ENCODE results near the gene RBMS1.
A peak's percentile ranks its signal among the peaks of the same experiment; 100 is the strongest.

The RBMS1 gene

DNA sequence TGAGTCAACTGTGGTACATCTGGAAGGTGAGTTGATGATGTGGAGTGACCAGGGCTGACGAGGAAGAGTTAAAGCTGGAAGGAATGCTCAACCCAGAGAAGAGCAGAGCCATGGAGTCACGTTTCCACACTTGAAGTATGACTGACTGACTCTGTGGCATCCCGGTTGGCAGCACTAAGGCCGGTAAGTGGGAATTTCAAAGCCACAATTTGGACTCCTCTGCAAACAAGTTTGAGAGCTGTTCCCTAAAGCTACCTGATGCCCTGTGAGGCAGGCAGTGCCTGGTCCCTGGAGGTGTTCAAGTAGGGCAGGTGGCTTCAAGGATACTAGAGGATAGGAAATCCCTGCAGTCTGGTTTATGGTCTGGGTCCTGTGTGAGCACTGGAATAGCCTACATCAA is 224.2 kb downstream of the RBMS1 start:
- DNase-seq: no peak

DNA sequence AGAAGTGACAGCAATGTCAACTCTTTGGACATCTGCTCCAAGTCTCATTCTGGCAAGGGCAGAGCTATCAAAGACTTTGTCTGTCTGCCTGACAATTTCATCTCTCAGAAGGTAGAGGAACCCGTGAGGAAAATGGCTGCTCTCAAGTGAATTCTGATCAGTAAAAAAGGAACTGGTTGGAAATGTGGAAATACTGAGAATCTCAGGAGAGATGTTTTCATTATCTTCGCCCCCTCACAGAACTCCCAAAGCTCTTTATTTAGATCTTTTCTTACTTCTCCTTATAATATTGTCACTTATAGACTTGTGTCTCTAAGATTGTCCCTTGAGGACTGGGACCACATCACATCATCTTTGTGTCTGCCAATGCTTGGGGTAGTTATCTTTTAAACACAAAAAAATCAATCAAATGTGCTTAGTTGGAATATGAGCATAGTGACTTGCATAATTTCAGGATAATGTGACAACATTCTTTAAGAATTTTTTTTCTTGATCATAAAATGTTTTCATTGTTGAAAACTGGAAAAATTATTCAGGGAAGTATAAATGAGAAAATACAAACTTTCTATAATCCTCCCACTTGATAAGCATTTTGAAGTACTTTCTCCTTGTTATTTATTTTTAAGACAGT is 225.3 kb downstream of the RBMS1 start:
- no peak for DNase-seq

DNA sequence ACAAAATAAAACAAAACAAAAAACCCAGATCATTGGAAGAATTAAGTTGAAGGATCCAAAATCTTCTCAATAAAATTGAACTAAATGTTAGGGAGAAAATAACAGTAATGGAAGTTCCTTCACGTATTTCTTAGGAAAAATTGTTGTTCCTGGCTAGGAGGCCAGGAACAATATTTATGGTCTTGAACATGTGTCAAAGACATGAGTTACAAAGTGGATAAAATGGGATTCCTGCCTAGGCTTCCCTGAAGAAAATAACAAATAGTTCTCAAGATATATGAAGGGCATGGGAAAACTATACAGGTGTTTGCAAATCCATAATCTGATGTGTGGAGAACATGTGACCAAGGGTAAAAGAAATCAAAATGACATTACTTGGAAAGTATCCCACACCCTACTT is 225.9 kb downstream of the RBMS1 start:
- no peak for DNase-seq

DNA sequence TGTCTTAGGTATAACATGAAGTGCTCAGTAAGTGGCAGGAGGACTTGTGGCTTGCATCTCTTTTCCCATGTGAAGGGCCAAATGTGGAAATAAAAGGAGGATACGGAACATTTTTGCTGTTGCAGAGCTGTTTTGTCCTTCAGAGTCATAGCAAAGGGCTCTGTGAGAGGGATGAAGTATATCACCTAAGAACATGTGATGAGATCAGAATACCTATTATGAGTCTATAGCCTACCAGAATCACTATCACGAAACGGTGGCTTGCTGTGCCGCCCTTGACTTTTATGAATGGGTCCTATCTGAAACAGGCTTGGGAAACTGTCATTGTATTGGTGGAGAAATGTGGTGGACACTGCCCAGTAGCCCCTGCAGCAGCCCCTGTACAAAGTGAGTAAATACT is 226.6 kb downstream of the RBMS1 start:
- no peak for DNase-seq

DNA sequence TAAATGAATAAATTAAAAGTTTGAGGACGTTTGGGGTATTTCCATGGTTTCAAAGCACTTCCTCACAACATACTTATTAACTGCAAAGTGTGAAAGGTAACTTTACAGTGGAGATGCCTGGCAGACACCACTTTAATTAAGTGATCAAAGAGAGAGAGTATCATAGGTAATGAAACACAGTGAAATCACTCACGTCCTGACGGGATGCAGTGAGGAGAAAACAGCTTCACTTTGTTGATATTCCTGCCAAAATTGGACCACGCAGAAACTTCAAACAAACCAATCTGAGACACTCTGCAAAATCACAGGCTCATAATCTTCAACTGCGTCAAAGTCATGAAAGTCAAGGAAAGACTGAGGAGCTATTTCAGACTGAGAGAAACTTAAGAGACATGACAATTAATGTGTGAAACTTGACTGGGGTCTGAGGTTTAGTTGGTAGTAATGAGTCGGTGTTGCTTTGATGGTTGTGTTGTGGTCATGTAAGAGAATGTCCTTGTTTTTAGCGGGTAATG is 227.5 kb downstream of the RBMS1 start:
- DNase-seq: no peak

DNA sequence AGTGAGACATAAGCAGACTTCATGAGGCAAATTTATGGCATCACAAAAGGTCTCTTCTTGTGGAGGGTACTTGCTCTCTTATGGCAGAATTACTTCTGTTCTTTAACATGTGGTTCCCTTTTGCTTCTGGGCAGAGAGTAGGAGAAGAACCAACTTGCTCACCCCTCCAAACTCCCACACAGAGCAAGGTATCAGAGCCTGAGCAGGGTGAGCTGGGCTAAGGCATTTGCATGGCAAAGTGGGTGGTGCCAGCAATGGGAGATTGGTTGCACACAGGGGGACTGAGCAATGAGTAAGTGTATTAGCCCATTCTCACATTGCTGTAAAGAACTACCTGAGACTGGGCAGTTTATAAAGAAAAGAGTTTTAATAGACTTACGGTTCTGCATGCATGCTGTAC is 229.3 kb downstream of the RBMS1 start:
- DNase-seq: no peak

DNA sequence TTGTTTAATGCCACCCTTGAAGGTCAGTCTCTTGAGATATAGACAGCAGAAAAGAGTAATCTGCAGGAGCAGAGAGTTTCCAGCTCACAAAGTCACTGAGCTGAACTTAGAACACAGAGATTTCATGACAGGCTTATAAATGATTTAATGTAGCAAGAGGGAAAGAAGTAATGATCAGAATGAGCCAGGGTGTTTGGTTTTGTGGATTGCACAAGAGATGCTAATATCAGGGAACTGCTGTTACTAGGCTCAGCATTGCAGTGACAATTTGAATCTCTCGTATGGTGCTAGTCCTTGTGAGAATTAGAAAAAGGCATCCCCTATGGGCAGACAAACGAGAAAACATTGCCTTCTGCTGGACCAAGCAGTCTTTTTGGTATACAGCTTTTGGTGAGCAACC is 231.9 kb downstream of the RBMS1 start:
- no peak for DNase-seq

DNA sequence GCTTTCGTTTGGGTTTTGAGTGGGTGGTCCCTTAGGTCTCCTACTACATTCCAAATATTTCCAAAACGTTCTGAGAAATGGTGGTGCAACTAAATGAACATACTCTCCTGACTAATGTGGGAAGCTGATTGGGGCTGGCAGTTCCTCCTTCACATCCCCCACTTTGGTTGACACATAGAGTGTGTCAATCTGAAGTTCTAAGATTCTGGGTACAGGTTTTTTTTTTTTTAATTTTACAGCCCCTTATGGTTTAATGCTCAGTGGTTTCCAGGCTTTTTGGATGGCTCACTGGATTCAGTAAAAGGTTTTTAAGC is 235.2 kb downstream of the RBMS1 start:
- no peak for DNase-seq

DNA sequence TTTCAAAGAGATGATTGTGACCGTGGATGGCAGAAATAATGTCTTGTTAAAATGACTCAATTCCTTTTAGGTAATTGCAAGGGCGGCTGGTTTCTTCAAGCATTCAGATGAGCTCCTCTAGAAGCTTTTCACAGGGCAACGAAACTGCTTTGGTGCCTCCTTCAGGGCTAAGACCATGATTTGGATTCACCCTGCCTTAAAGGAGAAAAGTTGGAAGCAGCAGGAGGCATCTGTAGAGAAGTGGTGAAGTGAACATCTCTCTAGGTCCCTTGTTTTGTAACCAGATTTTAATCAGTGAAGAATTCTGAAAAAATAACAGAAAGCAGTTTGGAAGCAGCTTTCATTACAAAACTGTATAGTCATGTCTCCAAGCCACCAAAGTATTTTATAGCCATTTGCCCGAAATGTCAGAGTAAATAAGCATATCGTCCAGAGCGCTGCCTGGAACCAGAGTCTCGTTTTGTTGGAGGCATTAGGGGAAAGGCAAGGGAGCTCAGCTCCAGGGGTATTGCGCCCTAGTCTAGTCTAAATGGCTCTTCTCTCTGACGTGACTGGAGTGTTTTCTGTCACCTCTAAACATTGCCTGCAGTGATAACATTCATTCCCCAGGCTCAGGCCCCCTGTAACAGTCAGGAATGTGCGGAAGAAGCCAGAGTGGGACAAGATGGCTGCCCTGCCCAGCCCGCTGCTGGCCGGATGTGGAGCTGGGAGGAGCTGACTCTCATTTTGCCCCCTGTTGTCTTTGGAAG is 235.7 kb downstream of the RBMS1 start:
- no peak for DNase-seq

DNA sequence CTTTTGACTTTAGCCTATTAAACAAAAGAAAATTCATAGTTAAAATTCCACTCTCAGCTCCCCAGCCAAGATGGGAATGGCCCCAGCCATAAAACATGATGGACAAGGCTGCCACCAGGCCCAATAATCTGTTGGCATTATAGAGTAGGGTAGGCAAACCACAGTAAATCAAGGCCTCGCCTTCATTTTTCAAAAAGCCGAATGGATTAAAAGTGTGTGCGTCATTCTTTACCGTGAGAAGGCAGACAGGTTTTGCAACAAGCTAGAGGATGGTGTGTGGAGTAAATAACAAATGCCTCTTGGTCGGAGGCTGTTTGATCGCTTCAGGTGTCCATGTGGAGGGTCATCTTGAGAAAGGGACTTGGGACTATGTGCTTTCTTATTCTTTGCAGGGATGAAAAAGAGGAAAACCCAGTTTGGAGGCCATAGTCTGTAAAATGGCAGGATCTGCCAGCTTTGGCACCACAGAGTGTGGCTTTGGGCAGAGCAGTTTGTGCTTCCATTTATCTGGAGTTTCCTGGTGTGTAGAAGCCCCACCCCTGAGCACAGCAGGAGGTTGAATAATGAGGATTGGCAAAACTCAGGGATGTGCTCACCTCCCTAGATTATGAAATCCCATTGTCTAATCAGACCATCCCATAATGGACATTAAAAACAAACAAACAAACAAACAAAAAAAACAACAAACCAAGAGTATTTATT is 236.4 kb downstream of the RBMS1 start:
- no peak for DNase-seq

DNA sequence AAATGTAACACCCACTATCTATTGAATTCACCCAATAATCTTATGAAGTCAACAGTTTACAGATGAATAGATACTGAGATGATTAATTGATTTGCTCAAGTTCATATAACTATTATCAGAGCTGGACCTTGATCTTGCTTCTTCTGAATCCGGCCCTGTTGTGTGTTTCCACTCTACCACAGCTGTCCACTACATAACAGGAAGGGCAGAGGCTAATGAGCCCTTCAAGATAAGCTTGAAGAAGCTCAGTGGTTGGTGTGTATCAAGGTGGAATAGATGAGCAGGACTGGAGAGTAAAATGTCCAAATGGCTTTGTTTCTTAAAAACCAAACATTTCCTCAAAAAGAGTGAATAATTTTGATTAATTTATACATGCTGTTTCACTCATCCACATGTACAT is 237.1 kb downstream of the RBMS1 start:
- DNase-seq: no peak

DNA sequence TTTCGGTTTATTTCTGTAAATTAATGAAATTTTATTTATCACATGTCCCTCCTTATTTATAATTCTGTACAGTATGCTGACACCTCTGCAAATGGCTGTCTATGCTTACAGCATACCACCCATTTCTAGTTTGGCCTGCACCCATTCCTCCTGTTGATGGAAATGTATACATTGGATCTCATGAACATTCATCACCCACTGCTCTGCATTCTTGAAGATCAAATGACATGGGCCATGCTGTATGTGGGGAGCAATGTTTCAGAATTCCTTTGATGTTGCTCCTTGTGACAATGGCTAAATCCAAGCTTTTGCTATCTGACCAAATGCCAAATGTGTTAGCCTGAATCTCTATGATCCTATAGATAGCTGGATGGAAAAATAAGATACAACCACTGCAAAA is 238.2 kb downstream of the RBMS1 start:
- DNase-seq: no peak

DNA sequence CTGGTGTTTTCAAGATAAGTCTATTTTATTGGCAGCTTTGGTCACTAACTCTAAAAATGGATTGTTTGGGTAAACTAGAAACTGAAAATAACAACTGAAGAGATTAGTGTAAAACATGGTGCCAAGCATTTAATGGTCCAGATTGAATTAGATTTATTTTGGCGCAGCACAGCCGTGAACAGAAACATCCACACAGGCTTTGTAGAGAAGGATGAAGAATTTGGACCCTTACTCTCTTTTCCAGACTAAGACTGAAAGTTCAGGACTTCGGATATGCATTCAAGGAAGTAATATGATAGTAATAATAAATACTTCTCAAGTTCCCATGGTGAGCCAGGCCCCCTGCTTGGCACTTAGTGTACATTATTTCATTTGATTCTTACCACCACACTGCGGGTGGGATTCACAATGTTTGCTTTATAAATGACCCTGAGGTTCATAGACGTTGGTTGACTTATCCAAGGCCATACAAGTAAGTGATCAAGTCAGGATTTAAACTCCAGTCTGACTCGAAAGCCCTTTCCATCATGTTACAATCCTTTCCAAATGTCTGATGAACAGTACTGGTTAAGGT is 239.3 kb downstream of the RBMS1 start:
- no peak for DNase-seq

DNA sequence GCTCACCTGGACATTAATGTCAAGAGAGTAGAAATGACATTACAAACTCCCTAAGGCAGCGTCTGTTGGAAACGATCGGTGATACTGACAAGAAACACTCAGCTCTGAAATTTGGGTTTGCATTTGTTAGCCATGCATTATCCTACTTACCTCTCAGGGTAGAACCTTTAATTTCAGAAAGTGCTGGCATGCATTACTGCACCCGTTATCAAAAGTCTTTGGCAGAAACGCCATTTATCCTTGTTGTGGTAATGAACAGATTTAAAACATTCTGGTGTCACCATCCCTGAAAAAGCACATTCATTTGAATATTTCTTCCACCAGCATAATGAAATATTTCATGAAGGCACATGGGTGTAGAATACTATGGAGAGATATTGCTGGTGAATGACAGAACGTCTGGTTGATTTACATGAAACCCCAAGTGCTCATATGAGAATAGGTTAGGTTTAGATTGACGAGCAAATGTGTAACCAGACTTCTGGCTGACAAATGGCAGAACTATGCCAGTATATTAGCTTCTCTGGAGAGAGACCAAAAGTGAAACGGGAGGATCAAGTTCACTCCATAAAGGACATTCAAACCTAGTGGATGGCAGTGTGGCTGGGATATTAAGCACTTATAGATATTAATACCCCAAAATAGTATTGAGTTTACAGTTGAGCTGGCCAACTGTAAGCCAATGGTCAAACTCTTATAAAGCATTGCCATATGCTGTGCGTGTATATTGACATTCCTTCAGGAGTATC is 240.0 kb downstream of the RBMS1 start:
- DNase-seq: no peak

DNA sequence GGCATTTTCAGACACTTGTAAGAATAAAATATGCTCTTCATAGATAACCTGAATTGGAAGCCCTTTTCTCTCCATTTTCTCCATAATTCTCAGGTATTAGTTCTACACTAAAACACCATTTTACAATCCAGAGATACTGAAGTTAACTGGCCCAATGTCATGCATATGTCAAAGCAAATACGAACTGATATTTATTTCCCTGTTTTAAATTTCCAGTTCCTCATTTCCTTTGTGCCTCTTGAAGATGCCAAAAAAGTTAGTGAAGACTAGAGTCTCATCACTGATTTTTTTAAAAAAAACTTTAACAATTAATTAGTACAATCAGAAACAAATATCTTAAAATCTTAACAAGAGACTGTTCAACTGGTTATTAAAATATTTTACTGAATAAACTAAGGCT is 240.7 kb downstream of the RBMS1 start:
- no peak for DNase-seq

DNA sequence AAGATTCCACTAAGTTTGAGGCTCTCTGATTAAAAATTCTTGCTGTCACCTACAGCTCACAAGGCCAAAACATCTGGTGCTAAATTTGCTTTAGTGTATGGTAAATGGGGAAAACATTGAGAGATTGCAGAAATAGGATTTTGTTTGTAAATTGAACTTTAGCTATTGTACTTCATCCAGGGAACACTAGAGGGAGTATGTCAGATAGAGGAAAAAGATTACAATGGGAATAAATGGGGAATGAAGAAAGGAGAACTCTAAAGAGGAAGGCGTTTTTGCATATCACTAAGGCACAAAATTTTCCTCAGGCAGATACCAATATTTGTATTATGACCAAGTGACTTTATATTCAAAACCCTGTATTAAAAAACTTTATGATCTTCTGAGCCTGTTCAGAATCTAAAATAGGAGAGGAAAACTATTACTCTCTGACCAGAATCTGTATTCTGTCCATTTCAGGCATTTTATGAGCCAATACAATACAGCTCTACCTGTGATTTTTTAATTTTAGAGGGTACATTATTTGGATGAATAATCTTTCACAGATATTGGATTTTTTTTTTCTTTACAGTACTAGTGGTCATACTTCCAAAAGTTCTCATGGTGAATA is 241.2 kb downstream of the RBMS1 start:
- DNase-seq: peak; percentile 64

DNA sequence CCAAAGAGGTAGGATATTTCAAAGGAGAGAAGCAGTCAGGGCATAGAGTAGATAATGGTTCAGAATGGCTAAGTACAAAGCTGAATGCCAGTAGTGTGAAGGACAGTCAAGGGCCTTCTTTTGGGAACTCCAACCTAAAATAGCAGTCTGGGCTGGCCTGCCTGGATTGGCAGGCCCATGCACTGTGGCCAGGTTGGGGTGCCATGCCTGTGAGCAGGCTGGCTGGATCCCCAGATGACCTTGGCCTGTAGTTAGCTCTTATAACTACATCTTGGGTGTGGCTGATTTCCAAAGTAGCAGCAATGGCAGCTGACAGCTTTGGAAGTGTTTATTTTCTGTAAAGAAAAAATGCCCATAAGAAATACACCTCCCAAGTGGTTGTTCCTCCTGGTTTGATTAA is 242.0 kb downstream of the RBMS1 start:
- DNase-seq: no peak

DNA sequence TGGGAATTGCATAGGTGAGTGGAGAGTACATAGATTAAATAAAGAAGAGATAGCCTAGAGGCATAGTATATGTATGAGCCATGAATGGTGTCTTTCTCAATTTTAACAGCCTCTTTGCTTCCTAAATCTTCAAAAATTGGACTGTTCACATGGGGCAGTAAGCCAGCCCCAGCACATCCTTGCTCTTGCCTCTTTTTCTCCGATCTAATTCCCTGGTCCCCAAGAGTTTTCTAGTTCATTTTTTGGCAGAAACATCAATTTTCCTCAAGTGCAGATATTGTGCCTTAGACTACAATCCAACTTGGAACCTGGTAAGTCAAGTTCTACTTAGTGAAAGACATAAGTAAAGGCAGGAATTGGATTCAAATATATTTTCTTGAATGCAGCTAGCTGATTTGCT is 243.7 kb downstream of the RBMS1 start:
- DNase-seq: no peak

DNA sequence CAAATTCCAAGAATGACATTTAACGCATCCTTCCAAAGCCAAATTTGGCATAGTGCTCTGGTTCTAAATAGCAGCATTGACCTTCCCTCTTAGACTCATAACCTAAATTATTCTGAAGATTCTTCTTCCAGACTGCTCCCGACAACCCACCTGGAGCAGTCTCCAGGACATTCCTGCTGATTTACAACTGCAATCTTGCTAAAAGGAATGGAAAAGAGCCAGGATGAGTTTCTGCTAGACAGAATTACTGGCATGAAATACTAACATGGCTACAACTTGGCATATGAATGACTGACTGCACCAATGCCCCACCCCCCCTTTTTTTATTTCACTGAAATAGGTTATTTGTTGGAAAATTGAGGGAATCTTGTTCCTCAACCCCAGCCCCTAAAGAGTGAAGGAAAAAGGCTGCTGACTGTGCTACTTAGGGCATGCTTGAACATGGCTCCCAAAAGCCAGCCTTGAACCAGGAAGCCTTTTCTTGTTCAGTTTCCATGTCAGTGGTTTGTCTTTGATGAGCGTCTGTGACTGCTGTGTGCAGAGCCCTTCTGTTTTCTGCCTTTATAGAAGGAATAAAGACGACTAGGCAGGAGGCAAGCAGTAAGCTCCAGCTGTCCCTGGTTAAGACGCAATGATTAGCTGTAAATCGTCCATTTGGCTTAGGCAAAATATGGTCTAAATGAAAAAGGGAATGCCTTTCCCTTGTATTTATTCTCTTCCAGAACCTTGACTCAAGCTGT is 246.1 kb downstream of the RBMS1 start:
- DNase-seq: no peak

DNA sequence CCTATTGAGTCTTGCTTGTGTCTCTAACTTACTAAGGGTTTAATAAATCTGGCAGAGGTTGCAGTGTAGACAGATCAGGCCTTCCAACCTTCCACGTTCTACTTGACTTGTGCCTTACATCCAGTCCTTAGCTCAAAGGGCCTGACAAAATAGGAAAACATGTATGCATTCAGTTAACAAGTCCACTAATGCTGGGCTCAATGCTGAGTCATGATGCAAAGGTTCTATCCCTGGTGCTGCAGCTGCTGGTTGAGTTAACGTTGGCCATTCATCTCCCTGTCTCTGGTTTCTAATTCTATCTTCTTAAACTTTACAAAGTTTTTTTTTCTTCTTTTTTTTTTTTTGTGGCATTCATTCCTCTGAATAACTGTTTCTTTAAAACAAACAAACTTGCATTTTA is 247.3 kb downstream of the RBMS1 start:
- no peak for DNase-seq

DNA sequence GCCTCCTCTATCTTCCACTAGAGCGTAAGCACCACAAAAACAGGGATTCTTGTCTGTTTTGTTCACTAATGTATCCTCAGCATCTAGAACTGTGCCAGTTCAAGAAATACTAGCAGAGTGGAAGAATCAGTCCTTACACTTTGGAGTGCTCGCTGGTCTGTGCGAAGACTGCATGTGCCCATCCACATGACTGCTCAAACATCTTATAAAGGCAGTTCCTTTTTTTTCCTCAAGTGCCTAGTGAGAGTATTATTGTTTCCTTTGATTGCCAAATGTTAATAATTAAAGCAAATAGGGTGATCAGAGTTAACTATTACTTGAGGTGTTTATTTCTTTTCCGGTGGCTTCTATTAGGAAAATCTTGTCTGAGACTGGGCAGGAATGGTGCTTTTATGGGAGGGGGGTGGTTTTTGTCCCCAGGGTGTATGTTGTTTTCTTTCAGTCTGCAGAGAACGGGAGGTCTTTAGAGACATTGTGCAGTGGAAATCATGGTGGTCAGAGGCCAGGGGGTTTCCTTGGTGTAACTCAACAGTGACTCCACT is 247.9 kb downstream of the RBMS1 start:
- DNase-seq: no peak
